ENCODE data around the gene LSM12.
A peak's percentile ranks its signal among the peaks of the same experiment; 100 is the strongest.

The LSM12 gene

DNA sequence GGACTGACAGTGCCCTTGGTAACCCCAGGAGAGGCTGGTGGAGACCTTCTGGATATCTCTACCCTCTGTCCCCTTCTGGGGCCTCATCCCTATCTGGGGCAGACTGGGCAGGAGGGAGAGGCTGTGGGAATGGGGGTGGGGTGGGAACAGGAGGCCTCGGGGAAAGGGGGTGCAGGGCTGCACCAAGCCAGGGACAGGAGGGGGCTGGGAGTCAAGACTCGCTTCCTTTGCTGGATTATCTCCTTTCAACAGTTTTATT is 28.8 kb upstream of the LSM12 start:
- no peak for DNase-seq

DNA sequence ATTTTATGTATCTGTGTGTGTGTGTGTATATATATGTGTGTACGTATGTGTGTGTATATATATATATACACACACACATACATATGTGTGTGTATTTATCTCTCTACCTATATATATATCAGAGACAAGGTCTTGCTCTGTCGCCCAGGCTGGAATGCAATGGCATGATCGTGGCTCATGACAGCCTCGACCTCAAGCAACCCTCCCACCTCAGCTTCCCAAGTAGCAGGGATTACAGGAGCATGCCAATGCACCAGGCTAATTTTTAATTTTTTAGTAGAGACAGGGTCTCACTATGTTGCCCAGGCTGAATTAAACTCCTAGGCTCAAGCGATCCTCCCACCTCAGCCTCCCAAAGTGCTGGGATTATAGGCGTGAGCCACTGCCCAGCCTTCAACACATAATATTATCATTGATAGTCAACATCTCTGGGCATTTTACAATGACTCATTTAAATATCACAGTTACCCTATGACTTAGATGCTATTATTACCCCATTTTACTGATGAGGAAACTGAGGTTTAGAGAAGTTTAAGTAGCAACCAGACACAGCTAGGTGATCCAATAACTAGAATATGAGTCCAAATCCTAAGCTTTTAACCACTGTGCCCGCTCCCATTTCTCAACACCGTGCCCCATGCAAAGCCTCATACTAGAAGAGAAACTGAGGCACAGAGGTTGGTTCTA is 28.4 kb upstream of the LSM12 start:
- no peak for DNase-seq

DNA sequence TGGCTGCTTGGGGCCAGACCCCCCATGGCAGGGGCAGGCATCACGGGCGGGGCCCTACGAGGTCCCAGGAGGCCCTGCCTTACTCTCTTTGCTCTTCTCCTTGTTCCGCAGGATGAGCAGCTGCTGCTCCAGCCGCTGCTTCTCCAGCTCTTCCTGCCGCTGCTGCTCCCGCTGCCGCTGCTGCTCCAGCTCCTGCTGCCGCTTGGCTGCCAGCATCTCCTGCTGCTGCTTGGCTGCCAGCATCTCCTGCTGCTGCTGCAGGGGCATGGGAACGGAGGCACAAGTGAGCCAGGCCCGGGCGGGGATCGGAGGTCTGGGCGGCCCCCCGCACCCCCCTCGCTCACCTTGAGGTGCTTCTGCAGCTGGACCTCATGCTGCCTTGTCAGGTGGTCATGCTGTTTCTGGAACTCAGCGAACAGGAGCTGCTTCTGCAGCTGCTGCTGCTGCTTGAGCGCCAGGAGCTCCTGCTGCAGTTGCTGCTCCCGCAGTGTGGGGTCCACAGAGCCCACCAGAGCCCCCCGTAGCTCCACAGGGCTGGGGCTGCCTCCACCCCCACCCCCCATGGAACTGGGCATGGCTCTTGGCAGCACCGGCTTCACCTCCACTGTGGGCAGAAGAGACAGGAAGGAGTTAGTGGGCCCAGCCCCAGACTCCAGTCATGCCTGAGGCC is 26.9 kb upstream of the LSM12 start:
- DNase-seq: no peak

DNA sequence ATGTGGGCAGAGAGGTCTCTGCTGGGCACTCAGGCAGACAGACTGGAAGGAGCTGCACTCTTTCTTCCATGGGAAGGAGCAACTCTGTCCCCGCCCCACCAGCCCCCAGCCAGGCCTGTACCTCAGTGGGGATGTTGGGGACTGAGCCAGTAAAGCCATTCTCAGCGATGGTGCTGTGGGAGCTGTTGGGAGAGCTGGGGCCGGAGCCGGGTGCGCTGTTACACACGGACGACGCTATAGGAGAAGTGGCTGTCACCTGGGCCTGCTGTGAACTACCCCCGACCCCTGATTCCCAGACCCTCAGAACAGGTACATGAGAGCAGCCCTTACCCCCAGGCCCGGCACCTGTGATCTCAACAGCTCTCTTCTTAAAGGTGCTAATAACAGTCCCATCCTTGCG is 25.6 kb upstream of the LSM12 start:
- DNase-seq: no peak

DNA sequence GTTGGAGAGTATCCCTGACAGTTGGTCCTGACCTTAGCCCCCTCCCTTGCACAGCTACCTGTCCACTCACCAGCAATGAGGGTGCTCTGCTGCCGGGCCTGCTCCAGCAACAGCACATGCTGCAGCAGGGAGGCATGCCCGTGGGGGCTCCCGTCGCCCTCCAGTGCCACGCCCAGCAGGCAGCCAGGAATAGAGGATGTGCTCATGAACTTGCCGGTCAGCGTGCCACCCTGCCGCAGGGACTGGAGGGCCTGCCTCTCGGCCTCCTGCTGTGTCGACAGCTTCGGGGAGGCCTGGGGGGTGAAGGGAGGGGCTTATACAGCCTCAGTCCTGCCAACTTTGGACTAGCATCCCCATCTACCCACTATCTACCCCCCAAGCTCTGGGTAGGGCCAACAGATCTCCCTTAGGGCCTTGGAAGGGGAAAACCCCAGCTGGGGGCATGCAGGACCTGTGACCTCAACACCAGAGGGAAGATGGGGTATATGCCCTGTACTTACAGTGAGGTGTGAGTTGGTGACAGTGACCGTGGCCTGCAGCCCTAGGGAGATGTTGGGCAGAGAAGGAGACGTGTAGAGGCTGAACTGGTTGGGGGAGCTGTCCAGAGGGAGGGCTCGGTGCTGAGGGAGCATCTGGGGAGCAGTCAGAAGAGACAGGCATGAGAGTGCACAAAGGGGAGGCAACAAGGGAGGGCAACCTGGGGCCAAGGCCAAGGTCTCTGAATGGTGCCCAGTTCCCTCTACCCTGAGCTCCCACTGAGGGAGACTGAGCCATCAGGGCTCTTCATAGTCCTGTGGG is 24.9 kb upstream of the LSM12 start:
- no peak for DNase-seq

DNA sequence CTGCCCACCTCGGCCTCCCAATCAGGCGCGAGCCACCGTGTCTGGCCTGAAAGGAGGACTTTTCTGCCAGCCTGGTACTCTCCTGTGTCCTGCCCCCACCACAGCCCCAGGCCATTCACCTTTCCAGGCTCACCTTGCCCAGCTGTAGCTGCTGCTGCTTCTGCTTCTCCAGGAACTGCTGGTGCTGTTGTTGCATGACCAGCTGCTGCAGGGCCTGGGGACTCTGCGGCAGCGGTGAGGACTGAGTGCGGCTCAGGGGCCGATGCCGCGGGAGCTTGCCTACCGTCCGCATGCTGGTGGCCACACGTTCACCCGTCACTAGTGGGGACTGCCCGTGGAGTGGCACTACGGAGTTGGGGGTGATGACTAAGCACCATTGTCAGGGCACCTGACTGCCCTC is 21.8 kb upstream of the LSM12 start:
- DNase-seq: no peak

DNA sequence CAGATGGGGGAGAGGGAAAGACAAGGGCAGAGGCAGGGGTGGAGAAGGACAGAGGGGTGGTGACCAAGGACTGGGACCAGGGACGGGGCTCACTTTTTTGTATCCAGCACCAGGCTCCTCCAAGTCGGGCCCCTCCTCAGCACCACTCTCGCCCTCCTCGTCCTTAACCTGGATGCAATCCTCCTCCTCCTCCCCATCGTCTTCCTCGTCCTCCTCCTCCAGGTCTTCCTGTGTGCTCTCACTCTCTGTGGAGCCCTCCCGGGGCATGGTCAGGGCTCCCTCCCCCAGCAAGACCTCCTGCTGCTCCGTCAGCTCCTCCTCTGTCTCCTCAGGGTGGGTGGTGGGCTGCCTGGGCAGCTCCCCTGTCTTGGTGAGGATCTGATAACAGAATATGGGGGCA is 20.8 kb upstream of the LSM12 start:
- DNase-seq: no peak

DNA sequence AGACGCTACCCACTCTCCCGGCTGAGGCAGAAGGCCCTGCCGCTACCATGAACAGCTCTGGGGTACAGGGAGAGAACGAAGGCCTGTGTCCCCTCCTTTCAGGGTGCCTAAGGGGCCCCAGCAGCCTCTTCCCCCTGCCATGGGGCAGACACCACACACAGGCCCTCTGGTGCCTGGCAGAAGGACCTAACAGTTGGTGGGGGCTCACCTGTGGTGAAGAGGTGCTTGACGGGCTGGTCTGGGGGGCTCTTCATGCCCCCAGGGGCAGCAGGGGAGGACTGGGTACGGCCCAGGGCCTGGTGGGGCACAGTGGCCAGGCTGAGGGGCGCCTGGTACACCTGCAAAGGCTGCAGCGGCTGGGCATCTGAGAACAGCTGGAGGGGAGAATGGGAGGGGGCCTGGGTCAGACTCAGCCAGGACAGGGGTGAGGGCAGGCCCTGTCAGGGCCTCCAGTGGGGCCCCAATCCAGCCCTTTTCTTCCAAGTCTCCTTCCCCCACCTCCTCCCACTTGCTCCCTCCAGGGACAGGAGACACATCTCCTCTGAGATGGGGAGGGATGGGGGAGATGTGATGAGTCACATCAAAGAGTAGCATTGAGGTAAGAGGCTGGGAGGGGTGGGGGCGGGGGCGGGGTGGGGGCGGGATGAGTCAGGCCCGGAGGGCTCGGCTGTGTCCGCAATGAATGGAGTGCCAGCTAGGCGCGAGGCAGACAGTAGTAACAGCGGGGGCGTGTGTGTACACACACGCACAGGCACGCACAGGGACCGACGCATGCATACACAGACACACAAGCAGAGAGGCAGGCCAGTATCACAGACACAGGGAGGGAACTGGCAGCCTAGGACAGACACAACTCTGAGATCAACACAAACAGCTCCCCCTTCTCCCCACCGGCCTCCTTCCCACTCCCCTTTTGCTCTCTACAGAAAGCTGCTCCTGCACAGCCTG is 20.2 kb upstream of the LSM12 start:
- peak; percentile 72 for DNase-seq

DNA sequence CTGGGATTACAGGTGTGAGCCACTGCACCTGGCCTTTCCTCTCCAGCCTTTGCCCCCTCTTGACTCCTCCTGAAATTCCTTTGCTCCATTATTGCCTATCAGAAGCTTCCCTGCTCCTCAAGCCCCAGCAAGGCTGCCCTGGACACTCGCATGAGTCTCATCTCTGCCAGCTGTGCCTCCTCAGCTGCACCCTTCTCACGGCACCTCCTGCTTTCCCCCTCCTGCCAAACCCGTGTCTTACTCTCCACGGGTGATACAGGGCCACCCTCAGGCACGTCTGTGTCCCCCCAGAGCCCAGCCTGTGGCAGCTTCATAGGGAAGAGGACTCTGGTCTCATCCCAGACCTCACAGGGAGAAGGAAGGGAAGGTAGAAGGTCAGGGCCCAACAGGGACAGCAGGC is 19.4 kb upstream of the LSM12 start:
- no peak for DNase-seq

DNA sequence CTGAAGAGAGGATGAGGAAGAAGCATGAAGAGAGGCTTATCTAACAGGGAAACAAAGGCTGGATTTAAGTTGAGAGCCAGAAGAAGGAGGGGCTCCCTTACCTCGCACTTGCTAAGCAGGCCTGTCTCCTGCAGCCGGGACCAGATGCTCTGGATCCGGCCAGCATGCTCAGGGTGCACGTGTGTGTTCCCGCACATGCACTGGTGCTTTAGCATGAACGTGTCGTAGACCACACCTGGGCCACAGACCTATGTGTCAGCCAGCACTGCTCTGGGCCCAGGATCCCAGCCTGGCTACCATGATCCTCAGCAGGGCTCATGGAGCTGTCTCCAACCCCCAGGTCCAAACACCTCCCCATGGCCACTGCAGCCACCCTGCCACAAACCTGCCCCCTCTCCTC is 18.4 kb upstream of the LSM12 start:
- DNase-seq: no peak

DNA sequence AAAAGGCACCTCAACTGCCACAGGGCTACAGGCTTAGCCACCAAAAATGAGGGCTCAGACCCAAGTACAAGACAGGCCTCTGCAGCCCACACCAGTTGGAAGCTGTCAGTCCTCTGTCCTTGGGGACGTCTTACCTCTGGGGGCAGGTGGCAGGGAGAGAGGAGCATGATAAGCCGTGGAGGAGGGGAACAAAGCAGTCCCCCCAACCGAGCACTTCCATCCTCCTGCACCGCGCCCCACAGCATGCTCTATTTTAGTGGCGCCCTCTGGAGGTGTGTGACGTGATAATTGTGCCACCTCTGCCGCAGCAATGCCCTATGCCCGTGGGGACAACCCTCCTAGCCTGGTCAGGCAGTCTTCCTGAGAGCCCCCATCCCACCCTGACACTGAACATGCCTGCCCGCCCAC is 17.7 kb upstream of the LSM12 start:
- peak; percentile 41 for DNase-seq

DNA sequence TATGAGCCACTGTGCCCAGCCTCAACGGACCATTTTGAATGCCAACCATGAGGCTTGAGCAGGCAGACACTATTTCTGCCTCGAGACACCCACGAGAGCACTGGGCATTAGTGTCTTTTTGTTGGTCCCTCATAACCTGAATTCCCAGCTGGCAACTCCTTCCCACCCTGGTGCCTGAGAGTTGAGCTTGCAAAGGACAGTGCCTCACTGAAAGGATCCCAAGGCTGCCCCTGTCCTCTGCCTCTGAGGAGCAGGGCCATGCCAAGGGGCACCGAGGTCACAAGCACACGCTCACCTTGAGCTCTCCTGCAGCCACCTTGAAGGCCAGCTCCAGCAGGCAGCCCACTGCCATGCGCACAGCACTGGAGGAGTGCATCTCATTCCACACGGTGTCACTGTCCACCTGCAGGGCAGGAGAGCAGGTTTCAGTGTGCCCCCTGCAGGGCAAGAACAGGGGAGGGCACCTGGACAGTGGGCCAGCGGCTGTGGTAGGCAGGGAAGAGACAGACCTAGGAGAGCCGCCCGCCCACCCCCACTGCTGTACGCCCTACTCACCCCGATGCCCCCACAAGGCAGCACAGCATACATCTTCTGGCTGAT is 16.9 kb upstream of the LSM12 start:
- no peak for DNase-seq

DNA sequence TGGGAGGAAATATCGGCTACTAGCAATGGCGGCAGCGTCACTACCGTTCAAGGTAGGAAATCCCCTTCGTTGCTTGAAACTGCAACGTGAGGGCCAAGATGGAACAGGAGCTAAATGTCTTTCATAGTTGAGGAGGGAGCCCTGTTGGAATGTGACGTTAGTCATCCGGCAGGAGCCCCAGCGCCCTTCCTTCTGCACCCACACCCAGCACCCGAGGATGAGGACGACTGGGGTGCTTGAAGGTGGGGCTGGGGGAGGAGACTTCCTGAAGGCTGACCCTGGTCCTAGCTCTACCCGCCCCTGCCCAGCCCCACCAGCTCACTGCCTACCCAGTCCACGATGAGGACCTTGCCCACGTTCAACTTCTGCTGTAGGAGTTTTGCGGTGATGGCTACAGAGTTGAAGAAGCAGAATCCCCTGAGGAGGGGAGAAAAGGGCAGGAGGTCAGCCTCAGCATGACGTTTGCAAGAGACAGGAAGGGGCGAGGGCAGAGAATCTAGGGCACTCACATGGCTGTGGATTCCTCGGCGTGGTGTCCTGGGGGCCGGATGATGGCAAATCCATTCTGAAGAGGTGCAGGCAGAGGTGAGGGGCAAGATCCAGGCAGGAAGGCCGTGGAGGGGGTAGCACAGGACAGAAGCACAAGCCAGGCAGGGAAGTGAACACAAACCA is 15.9 kb upstream of the LSM12 start:
- no peak for DNase-seq

DNA sequence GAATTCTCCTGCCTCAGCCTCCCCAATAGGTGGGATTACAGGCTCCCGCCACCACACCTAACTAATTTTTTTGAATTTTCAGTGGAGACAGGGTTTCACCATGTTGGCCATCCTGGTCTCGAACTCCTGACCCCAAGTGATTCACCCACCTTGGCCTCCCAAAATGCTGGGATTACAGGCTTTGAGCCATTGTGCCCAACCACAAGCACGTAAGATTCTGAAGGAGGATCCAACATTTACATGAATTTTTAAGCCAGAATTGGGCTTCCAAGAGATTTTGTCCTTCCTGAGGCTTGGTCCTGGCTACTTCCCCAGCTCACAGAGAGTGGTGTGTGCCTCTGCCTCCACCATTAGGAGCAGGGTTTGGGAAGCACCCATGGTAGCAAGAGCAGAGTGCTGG is 15.2 kb upstream of the LSM12 start:
- no peak for DNase-seq

DNA sequence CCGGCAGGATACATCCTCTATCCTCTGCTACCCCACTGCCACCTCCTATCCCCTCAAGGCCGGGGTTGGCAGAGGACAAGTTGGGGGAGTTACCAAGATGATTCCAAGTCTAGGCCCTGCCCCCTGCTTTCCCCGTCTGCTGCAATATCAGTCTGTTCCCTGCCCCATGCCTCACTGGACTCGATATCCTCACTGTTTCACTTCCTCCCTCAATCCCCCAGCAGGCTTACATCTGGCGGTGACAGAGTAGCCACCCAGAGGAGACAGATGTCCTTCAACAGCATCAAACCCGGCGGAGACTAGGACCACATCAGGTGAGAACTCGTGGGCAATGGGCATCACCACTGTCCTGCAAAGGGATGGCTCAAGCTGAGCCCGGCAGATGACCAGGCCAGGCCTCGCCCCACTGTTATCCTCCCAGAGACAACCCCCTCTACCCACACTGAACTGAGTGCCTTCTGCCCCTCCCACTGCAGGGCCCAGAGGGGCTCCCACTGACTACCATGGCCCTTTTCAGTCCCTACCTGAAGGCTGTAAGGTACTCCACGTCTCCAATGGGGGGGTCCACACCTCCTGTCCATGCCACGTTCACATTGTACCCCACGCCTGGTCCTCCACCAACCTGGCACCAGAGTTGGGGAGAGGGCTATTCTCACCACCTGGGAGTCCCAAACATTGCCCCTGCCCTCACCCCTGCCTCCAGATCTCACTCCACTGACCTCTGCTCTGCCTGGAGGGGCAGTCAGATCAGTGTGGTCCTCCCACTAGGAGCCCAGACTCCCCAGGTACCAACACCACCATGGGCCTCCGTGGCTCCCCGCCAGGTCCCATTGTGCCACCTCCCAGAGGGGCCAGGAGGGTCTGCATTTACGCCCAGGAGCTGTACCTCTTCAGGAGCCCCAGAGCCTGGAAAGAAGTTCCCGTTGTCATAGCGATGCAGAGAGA is 13.7 kb upstream of the LSM12 start:
- DNase-seq: no peak

DNA sequence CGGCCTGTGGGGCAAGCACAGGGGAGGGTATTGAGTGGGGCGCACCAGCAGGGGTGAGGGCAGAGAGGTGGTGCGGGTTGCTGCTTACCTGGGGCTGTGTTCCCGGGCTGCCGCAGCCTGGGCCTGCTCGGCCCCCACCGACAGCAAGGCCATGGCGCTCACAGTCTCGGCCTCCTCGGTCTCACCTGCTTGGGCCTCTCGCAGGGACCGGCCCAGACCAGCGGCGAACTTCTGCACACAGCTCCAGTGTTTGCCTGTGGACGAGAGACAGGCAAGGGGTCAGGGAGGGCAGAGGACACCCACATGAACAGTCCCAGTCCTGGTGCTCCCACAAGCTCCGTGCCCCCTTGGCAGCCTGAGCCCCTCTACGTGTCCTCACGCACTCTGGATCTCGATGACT is 11.9 kb upstream of the LSM12 start:
- DNase-seq: no peak

DNA sequence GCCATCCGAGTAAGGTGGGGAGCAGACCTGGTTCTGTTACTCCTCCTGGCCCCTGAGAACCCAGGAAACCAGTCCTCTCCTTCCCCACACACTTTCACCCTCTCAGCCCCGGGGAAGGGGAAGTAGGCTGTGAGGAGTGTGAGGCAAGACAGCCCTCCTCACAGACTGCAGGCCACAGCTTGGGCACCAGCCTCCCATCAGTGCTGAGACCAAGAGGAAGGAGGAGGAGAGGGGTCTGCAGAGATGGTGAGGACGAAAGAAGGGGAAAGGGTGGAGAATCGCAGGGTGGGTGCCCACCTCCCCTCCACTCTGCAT is 11.1 kb upstream of the LSM12 start:
- DNase-seq: no peak

DNA sequence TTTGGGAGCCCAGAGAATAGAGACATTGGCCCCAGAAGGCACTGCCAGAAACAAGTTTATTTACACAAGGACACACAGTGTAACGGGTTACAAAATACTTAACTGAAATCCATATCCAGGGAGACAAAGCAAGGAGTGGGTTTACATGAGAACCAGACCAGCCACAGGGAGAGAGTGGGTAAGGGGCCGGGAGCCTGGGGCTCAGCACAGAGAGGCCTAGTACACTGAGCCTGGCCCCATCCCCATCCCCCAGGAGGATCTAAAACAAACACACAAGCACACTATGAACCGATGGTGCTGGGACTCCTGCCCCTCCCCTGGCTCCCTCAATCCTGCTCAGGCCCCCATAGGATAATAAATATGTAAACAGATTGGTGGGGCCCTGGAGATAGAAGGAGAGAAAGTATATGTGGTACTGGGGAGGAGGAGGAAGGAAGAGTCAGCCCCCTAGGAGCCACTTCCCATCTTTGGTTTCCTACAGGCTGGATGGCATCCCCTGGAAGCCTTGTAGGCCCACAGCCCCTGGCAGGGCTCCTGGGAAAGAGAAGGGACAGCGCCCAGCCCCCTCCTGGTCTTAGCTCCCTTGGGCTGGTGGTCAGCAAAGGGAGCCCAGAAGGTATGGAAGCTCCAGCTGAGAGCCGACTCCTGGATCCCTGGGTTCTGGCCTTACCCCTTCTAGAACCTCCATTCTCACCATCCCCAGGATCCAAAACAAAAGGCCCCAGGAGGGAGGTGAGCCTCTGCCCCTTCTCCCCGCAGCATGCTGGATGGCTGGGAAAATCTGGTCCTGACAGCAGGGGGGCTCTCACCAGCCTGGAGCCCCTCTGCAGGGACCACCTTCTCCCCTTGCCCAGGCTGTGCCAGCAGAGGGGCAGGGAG is 10.5 kb upstream of the LSM12 start:
- no peak for DNase-seq

DNA sequence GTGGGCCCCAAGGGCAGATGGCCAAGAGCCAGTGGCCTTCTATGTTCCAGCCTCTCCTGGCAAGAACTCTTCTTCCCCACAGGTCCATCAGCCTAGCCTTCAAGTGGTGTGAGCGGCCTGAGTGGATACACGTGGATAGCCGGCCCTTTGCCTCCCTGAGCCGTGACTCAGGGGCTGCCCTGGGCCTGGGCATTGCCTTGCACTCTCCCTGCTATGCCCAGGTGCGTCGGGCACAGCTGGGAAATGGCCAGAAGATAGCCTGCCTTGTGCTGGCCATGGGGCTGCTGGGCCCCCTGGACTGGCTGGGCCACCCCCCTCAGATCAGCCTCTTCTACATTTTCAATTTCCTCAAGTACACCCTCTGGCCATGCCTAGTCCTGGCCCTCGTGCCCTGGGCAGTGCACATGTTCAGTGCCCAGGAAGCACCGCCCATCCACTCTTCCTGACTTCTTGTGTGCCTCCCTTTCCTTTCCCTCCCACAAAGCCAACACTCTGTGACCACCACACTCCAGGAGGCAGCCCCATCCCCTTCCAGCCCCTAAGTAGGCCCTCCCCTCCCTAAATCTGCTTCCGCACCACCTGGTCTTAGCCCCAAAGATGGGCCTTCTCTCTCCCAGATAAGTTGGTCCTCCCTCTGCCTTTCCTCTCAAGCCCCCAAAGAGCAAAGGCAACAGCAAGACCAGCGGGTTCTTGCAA is 9.3 kb upstream of the LSM12 start:
- DNase-seq: no peak

DNA sequence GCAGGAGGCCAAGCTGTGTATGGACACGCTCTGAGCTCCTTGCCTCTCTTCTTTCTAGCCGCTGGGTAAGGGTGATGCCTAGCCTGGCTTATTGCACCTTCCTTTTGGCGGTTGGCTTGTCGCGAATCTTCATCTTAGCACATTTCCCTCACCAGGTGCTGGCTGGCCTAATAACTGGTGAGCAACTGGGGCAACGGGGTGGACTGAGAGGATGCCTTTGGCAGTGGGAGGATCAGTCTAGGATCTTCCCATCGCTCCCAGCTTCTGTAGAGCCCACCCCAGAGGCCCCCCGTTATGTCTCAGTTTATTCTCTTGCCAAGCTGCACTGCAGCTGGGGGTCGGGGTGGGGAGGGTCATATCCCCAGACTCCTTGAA is 8.4 kb upstream of the LSM12 start:
- no peak for DNase-seq

Data from stimulated activated CD4-positive, alpha-beta T cell treated with anti-CD3 and anti-CD28 coated beads, Interleukin-4, amount 100 ng/mL, for 1 hour (primary cell).